GM21367 (cell line): ENCODE results near the gene NTPCR.
"Not testable (repeated sequence)": the region's sequence is repeated elsewhere in the genome, so short reads cannot be mapped to it uniquely, and the experiment has no call there.

Source experiments
- ATAC-seq: cut with Tn5 transposase; IDR thresholded peaks from one replicate; pipeline ENCODE4 v1.9.1; 2021; ENCODE audit not compliant: unreplicated experiment

The NTPCR gene

GRCh38 chr1:232983817-232984567 is 33.6 kb downstream of the NTPCR start:
- ATAC-seq: no peak

GRCh38 chr1:232984577-232985425 is 34.4 kb downstream of the NTPCR start:
- ATAC-seq: no peak

GRCh38 chr1:232985882-232986526 is 35.6 kb downstream of the NTPCR start:
- no peak for ATAC-seq

GRCh38 chr1:232986527-232986922 is 36.1 kb downstream of the NTPCR start:
- ATAC-seq: no peak

- ATAC-seq: no peak
Measured at GRCh38 chr1:232987046-232987773, 36.8 kb downstream of the NTPCR start.

- no peak for ATAC-seq
Measured at GRCh38 chr1:232987774-232988140, 37.3 kb downstream of the NTPCR start.

GRCh38 chr1:232988572-232989040 is 38.2 kb downstream of the NTPCR start:
- ATAC-seq: no peak

GRCh38 chr1:232990176-232991128 is 40.0 kb downstream of the NTPCR start:
- ATAC-seq: no peak

GRCh38 chr1:232991238-232991637 is 40.8 kb downstream of the NTPCR start:
- no peak for ATAC-seq

GRCh38 chr1:232992227-232992626 is 41.8 kb downstream of the NTPCR start:
- ATAC-seq: no peak

GRCh38 chr1:232993555-232993954 is 43.1 kb downstream of the NTPCR start:
- no peak for ATAC-seq

- ATAC-seq: no peak
Measured at GRCh38 chr1:232995189-232995588, 44.8 kb downstream of the NTPCR start.

- no peak for ATAC-seq
Measured at GRCh38 chr1:232996143-232996542, 45.7 kb downstream of the NTPCR start.

- no peak for ATAC-seq
Measured at GRCh38 chr1:232998138-232998537, 47.7 kb downstream of the NTPCR start.

GRCh38 chr1:232998646-232999045 is 48.2 kb downstream of the NTPCR start:
- ATAC-seq: no peak

- ATAC-seq: no peak
Measured at GRCh38 chr1:232999956-233000625, 49.7 kb downstream of the NTPCR start.

- not testable (repeated sequence) for ATAC-seq
Measured at GRCh38 chr1:233003638-233004037, 53.2 kb downstream of the NTPCR start.

- no peak for ATAC-seq
Measured at GRCh38 chr1:233004451-233004850, 54.0 kb downstream of the NTPCR start.

- ATAC-seq: no peak
Measured at GRCh38 chr1:233005156-233005555, 54.7 kb downstream of the NTPCR start.
